K562 (cell line): ENCODE data around the gene IRS1. TPM values are rescaled to one million over a fixed set of nuclear protein-coding genes. Genes with fewer than 3 reads are reported as not detected.

Experiments
- ATAC-seq: fragments of 200-7000 bp; cut with Tn5 transposase; 3 replicates; pipeline ENCODE4 v1.9.1; 2020; ENCODE audit warnings: moderate library complexity
- BruUV-seq: library from RNA; stranded (reverse); fragments of 400-500 nt; replicated peaks from 2 replicates; lab custom pipeline; 2021; lab: Mats Ljungman, UMichigan
- CTCF ChIA-PET: fragments of 300-600 bp; formaldehyde crosslinking; extraction: SDS; loops from one replicate; lab custom pipeline; 2021; ENCODE audit warnings: low intra/inter-chr PET ratio; lab: Yijun Ruan, JAX
- POLR2A ChIA-PET: fragments of 300-600, 350-650 bp; sonication (Branson Sonifier 250); formaldehyde crosslinking; extraction: SDS; loops from one replicate; lab custom pipeline; 2021; ENCODE audit warnings: antibody characterized with exemption, inconsistent platforms; lab: Yijun Ruan, JAX
- DNase-seq, 4 experiments: peaks; one replicate each; pipeline versions ENCODE4 v3.0.0 to v3.0.0-alpha.2; 2011 to 2018; ENCODE audit warnings: low spot score in 3 of 4, mixed read lengths in 3 of 4; ENCODE audit errors: extremely low read depth in 1 of 4
- FAIRE-seq: peaks from 2 replicates; lab custom pipeline; 2011; peaks lifted over from hg19 to GRCh38; lab: Jason Lieb, UNC
- H2AFZ ChIP-seq: 2 replicates; pipeline ENCODE4 v1.6.0; 2011; ENCODE audit warnings: low read depth, low read length, control low read depth, inconsistent platforms
- H3K27ac ChIP-seq: fragments of 200-600 bp; 3 replicates; pipeline ENCODE4 v1.8.0; 2011; ENCODE audit warnings: low read depth, mild to moderate bottlenecking, control low read depth, inconsistent platforms, low read length, moderate library complexity, mixed read lengths; ENCODE audit errors: extremely low read depth
- H3K27me3 ChIP-seq, 2 experiments: fragments of 300-600 bp in 1 of 2; 2 replicates in 1 of 2; 3 replicates in 1 of 2; pipeline versions ENCODE4 v1.6.0 to v1.8.0; 2011; ENCODE audit warnings: inconsistent platforms in 2 of 2, low read length in 2 of 2, mild to moderate bottlenecking in 1 of 2, mixed read lengths in 1 of 2, moderate library complexity in 1 of 2; ENCODE audit not compliant: control insufficient read depth in 2 of 2, insufficient read depth in 2 of 2
- H3K36me3 ChIP-seq: fragments of 300-600 bp; 3 replicates; pipeline ENCODE4 v1.8.0; 2011; ENCODE audit warnings: mild to moderate bottlenecking, low read length, inconsistent platforms; ENCODE audit not compliant: control insufficient read depth, insufficient read depth
- H3K4me1 ChIP-seq, 2 experiments: fragments of 200-600 bp in 1 of 2; replicated peaks in 1 of 2; 2 replicates in 1 of 2; 3 replicates in 1 of 2; pipeline versions ENCODE4 v1.5.1 to v1.8.0; 2011; ENCODE audit warnings: inconsistent platforms in 2 of 2, low read length in 2 of 2, mild to moderate bottlenecking in 1 of 2, mixed read lengths in 1 of 2, moderate library complexity in 1 of 2; ENCODE audit not compliant: control insufficient read depth in 2 of 2, insufficient read depth in 2 of 2
- H3K4me2 ChIP-seq: 2 replicates; pipeline ENCODE4 v1.6.1; 2011; ENCODE audit warnings: low read length, control low read depth, inconsistent platforms, mixed read lengths; ENCODE audit not compliant: insufficient read depth
- H3K4me3 ChIP-seq: fragments of 200-600 bp; sonication (generic), shearing (Covaris generic); 2 replicates; pipeline ENCODE4 v1.5.1; 2016; ENCODE audit warnings: control low read depth, inconsistent platforms
- H3K79me2 ChIP-seq: fragments of 200-600 bp; 3 replicates; pipeline ENCODE4 v1.8.0; 2011; ENCODE audit warnings: low read length, inconsistent platforms; ENCODE audit not compliant: control insufficient read depth, insufficient read depth
- H3K9ac ChIP-seq, 2 experiments: 2 replicates each; pipeline versions ENCODE4 v1.6.0 to v1.6.1; 2011; ENCODE audit warnings: low read depth in 2 of 2, low read length in 2 of 2, control low read depth in 1 of 2, inconsistent platforms in 1 of 2, mild to moderate bottlenecking in 1 of 2, mixed read lengths in 1 of 2; ENCODE audit not compliant: insufficient read depth in 1 of 2
- H3K9me1 ChIP-seq: one replicate; pipeline ENCODE4 v1.6.0; 2011; ENCODE audit warnings: inconsistent platforms, mild to moderate bottlenecking, low read length, moderate library complexity; ENCODE audit not compliant: control insufficient read depth, insufficient read depth
- H3K9me3 ChIP-seq: replicated peaks from 2 replicates; pipeline ENCODE4 v1.5.1; 2011; ENCODE audit warnings: low read depth, low read length, inconsistent platforms; ENCODE audit not compliant: control insufficient read depth, insufficient read depth
- H4K20me1 ChIP-seq: replicated peaks from 2 replicates; pipeline ENCODE4 v1.6.1; 2011; ENCODE audit warnings: low read length, inconsistent platforms, mixed read lengths; ENCODE audit not compliant: control insufficient read depth, insufficient read depth
- EP300 ChIP-seq: IDR thresholded peaks from 2 replicates; pipeline ENCODE4 v1.6.1; 2012; ENCODE audit warnings: low read length, improper control_type of control experiment
- PHB ChIP-seq: fragments of 250-450 bp; sonication (Bioruptor Pico); IDR thresholded peaks from 2 replicates; pipeline ENCODE4 v1.5.0; 2021
- SMAD2 ChIP-seq: fragments of 150-350 bp; IDR thresholded peaks from 2 replicates; pipeline ENCODE4 v1.6.1; 2014; ENCODE audit warnings: low read depth, mild to moderate bottlenecking, low read length
- SP2 ChIP-seq: IDR thresholded peaks from 2 replicates; pipeline ENCODE4 v1.6.1; 2011; ENCODE audit warnings: mild to moderate bottlenecking, low read depth, low read length, moderate library complexity; ENCODE audit not compliant: poor library complexity, severe bottlenecking; ENCODE audit errors: extremely low read depth
- SRSF7 ChIP-seq: fragments of 200-400 bp; formaldehyde crosslinking; optimal IDR thresholded peaks from 2 replicates; pipeline ENCODE3; 2017; ENCODE audit warnings: mild to moderate bottlenecking, low read depth, low read length
- ZNF175 ChIP-seq: fragments of 200-800 bp; sonication (Bioruptor generic); IDR thresholded peaks from 2 replicates; pipeline ENCODE4 v1.6.1; 2016; ENCODE audit warnings: low read depth, mild to moderate bottlenecking, missing genetic modification characterization, missing compliant biosample characterization
- ZNF274 ChIP-seq: IDR thresholded peaks from 2 replicates; pipeline ENCODE4 v1.6.1; 2011; ENCODE audit warnings: low read depth, mild to moderate bottlenecking, low read length, moderate library complexity, borderline replicate concordance
- ZNF316 ChIP-seq: fragments of 450-650 bp; IDR thresholded peaks from 2 replicates; pipeline ENCODE4 v1.6.1; 2016
- ZNF511 ChIP-seq: sonication (generic); formaldehyde crosslinking; IDR thresholded peaks from 2 replicates; pipeline ENCODE4 v1.8.0; 2022; ENCODE audit warnings: mild to moderate bottlenecking, missing genetic modification reagents
- ZNF551 ChIP-seq: fragments of 250-450 bp; sonication (Bioruptor Pico); IDR thresholded peaks from 2 replicates; pipeline ENCODE4 v1.5.0; 2021; ENCODE audit warnings: mild to moderate bottlenecking, moderate library complexity
- WGBS: fragments of 100-300 bp; shearing (Covaris generic); methylation state at CpG from one replicate; pipeline ENCODE4 v1.1.6; 2016; ENCODE audit warnings: low coverage, mixed read lengths; ENCODE audit not compliant: insufficient coverage; ENCODE audit errors: missing lambda C conversion rate; 5-methylcytosine and 5-hydroxymethylcytosine counted together
- in situ Hi-C: fragments of 300-500 bp; cut with MboI; formaldehyde crosslinking; loops from 4 replicates; pipeline ENCODE4 v1.15.0; 2018; ENCODE audit warnings: inconsistent platforms, mixed read lengths
- intact Hi-C: fragments of 100-400 bp; cut with micrococcal nuclease; formaldehyde crosslinking; loops from 2 replicates; pipeline ENCODE4 v1.14.2; 2022
- polyA plus RNA-seq, 8 experiments: library from polyadenylated mRNA; depleted of rRNA in 4 of 8; stranded (reverse) in 5 of 8; unstranded in 3 of 8; fragments of >200 nt; fragmentation: Nextera tagmentation in 2 of 8; fragmentation: Illumina TruSeq in 1 of 8; extraction: Ambion mirVana in 2 of 8; extraction: Trizol in 1 of 8; gene quantifications; 2 replicates each; pipeline versions ENCODE4 v1.2.1 to v1.2.3, GENCODE V29; 2011 to 2014; ENCODE audit warnings: inconsistent platforms in 1 of 8, missing spikeins in 1 of 8
- total RNA-seq, 7 experiments: library from RNA; depleted of rRNA in 6 of 7; stranded (reverse); fragments of >200 nt in 6 of 7; fragmentation: Illumina TruSeq in 2 of 7; extraction: Trizol in 2 of 7; gene quantifications; 2 replicates each; pipeline versions ENCODE4 v1.2.1 to v1.2.3, GENCODE V29; 2011 to 2021; ENCODE audit warnings: low replicate concordance in 1 of 7

IRS1 gene
- total and polyA plus RNA-seq, 9 of the 15 experiments (the other 6 are each of a cell fraction or from before 2014, with no cell fraction given), result under 0.01 to 0.31 (median 0.08) TPM; not detected in 1

DNA sequence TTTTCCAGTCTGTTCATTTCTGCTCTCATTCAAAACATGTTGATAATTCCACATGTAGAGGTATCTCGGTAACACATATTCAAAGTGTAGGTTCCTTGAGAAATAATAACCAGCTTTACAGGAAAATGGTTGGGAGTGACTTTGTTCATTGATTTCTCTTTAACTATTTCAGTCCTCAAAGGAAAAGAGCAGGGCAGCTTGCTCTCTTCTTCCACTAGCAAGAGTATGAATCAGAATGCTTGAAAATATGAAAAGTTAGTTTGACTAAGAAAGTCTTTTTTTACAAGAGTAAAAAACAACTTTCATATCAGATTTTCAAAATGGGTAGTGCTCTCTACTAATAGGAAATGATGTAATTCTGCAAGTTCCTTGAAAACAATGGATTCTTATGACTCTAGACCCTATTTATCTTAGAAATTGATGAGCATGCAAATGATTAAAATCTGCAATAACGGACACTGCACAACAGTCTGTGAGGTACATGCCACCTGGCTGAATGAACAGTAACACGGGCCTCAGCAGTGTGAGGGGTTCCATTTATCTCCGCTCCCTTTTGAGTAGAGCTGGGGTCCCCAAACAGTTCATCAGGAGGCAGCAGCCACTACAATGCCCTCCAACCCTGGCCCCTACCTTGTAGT lies 65.6 kb downstream of the IRS1 start:
- POLR2A ChIA-PET, result no interaction called here
- no peak overlapping the region for H3K4me2 ChIP-seq
- H4K20me1 ChIP-seq, result no peaks in the 10 kb centered on the region
- in situ Hi-C loops (no loop called here), intact Hi-C loops (no loop called here)
- H3K4me3 ChIP-seq, result no peak overlapping the region
- FAIRE-seq (no peak), ATAC-seq (no peak), DNase-seq (no peak)
- CTCF ChIA-PET, result no interaction called here
- peak; percentile 26; the same call in 1 of the 2 replicates for TF ChIP-seq ZNF316
- no peak for TF ChIP-seq ZNF511
- no peak overlapping the region for H2AFZ ChIP-seq
- no peaks in the 10 kb centered on the region for H3K9me1 ChIP-seq
- no peaks in the 10 kb centered on the region for H3K27me3 ChIP-seq
- no peaks in the 10 kb centered on the region for H3K4me1 ChIP-seq
- WGBS, result 4% methylated on average over 4 of the region's 4 CpGs
- no peaks in the 10 kb centered on the region for H3K36me3 ChIP-seq
- H3K9ac ChIP-seq, result no peak overlapping the region
- no peaks in the 10 kb centered on the region for H3K9me3 ChIP-seq
- H3K27ac ChIP-seq, result no peak overlapping the region
- H3K79me2 ChIP-seq, result no peaks in the 10 kb centered on the region
- BruUV-seq, result no TSS peak

- ATAC-seq, result no peak
- Histone ChIP-seq H3K27me3 (no peaks in the 10 kb centered on the region), H3K79me2 (no peaks in the 10 kb centered on the region), H3K9me1 (no peaks in the 10 kb centered on the region), H3K9me3 (no peaks in the 10 kb centered on the region), H3K4me3 (no peak overlapping the region), H3K36me3 (no peaks in the 10 kb centered on the region), H3K4me2 (no peak overlapping the region), H3K4me1 (no peaks in the 10 kb centered on the region), H3K27ac (no peak overlapping the region), H4K20me1 (no peaks in the 10 kb centered on the region), H3K9ac (no peak overlapping the region), H2AFZ (no peak overlapping the region)
- no peak for TF ChIP-seq SP2
- no peak for TF ChIP-seq ZNF175 (CRISPR knock-in tag)
- no peak for TF ChIP-seq ZNF274
- TF ChIP-seq EP300, result no peak
- TF ChIP-seq PHB (CRISPR knock-in tag), result no peak
- no peak for TF ChIP-seq SMAD2
- no peak for TF ChIP-seq ZNF551 (CRISPR knock-in tag)
- TF ChIP-seq SRSF7, result no peak
- ChIA-PET POLR2A (no interaction called here), CTCF (no interaction called here)
- 1% methylated on average over 5 of the region's 6 CpGs for WGBS
- in situ Hi-C loops, result no loop called here
- no peak for FAIRE-seq
- BruUV-seq, result no TSS peak
- no peak for DNase-seq
- intact Hi-C loops, result no loop called here
These were observed 66.3 kb downstream of the IRS1 start for GRCh38 chr2:226733189-226733858.
